Metanephros (tissue), 1 donor: ENCODE measurements around the gene SAMHD1. TPM values are rescaled to one million over a fixed set of nuclear protein-coding genes. Genes with fewer than 3 reads are reported as not detected.

Experiments used
- total RNA-seq: library from RNA; depleted of rRNA; stranded (reverse); fragments of >200 nt; gene quantifications from one replicate; pipeline ENCODE4 v1.2.3, GENCODE V29; 2014

The SAMHD1 gene
- total RNA-seq: 30.2 TPM

DNA sequence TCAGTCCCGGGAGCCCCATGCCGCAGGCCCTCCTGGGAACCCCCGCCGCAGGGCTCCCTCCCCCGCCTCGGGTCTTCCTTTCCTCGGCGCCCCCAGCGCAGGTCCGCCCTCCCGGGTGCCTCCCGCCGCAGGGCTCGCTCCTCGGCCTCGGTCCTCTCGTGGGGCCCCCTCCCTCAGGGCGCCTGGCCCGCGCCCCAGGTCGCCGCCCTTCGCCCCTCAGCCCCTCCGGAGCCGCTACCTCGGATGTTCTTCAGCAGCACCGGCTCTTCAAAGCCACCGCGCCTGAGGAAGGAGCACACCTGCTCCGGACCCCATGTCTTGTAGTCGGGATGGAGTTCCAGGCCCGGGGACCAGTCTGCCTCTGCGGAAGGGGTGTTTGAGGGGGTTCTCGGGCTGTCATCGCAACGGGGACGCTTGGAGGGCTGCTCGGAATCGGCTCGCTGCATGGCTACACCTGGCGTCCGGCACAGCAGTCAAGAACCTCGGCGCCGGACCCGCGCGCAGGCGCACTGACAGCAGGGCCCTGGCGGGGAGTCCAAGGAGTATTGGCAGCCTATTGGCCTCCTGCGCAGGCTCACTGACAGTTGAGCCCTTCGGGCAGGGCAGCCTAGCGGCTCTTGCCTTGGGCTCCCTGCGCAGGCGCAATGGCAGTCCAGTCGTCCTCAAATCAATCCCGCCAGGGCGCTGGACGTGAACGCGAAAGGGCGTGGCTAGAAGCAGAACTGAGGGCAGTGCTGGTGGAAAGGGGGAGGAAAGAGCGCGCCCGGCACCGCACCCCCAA is at the start of gene SAMHD1:
TSS of gene SAMHD1 (minus strand) at position 511 of the 781 bp plus-strand sequence. CDS start at position 446, 65 bp downstream.

DNA sequence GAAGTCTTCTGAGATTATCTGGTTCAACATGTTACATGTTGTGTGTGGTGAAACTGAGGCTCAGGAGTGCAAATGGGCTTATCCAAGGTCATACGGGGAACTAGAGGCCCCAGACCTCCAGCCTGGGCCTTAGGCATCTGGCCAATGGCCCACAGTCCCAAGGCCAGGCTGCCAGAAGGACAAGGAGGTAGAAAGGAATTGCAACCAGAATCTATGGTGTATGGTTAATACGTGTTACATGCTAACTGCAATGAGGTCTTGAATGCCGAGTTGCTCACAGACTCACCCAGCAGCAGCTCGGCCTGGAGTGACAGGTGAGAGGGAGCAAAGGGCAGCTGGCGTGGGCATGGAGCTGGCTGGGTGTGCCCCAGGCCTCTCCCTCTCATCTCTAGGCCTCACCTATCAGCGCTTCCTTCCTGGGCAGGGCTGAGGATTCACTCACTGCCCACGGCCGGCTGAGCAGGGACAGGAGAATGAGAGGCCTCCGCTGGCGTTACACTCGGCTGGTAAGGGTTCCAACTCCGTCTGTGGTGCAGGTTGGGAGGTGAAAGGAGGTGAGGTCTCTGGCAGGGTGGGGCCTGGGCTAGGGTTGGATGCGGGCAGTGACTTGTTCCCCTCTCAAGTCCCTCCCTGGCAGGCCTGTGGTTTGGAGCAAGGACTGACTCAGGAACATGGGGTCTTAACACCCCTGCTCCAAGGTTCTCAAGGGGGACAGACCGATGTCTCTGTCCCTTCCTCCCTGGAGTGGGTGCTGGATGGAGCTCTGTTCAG is 75.6 kb downstream of the SAMHD1 start, which contains the start of gene TLDC2:
TSS of gene TLDC2 (plus strand) at position 437 of the 771 bp plus-strand sequence. CDS start at position 474, 37 bp downstream.

Other genes with a start within 250 kb of the SAMHD1 start
- 22.5 TPM for gene NDRG3, start 205.6 kb downstream of the SAMHD1 start, total RNA-seq
- gene DSN1, start 177.9 kb downstream of the SAMHD1 start, total RNA-seq: 12.7 TPM
- gene TLDC2, start 75.6 kb downstream of the SAMHD1 start, total RNA-seq: 3.7 TPM
- 30.9 TPM for gene RBL1, start 144.3 kb upstream of the SAMHD1 start, total RNA-seq
- gene RPN2, start 227.6 kb upstream of the SAMHD1 start, total RNA-seq: 131 TPM
- 4.1 TPM for gene MROH8, start 227.8 kb upstream of the SAMHD1 start, total RNA-seq